ENCODE data around the gene SH3BP5L.
"Not testable (repeated sequence)": the region's sequence is repeated elsewhere in the genome, so short reads cannot be mapped to it uniquely, and the experiment has no call there.

Gene SH3BP5L

GRCh38 chr1:248810727-248811513, 14.8 kb downstream of the SH3BP5L start:
- no peak for DNase-seq (ENCODE audit: low read depth in 2 of 3, low spot score in 2 of 3)

GRCh38 chr1:248810000-248810726, 15.6 kb downstream of the SH3BP5L start:
- no peak for DNase-seq (ENCODE audit: low read depth in 2 of 3, low spot score in 2 of 3)

- no peak for DNase-seq (ENCODE audit: low read depth in 2 of 3, low spot score in 2 of 3)
These were observed 16.8 kb downstream of the SH3BP5L start for GRCh38 chr1:248808876-248809275.

GRCh38 chr1:248807067-248807737, 18.5 kb downstream of the SH3BP5L start:
- DNase-seq (ENCODE audit: low read depth in 2 of 3, low spot score in 2 of 3) = peak in 2 of 3 experiments; percentile 18 to 21

GRCh38 chr1:248805876-248806275, 19.8 kb downstream of the SH3BP5L start:
- no peak for DNase-seq (ENCODE audit: low read depth in 2 of 3, low spot score in 2 of 3)

GRCh38 chr1:248804771-248805681, 20.7 kb downstream of the SH3BP5L start:
- DNase-seq (ENCODE audit: low read depth in 2 of 3, low spot score in 2 of 3) = no peak

GRCh38 chr1:248803501-248803900, 22.2 kb downstream of the SH3BP5L start:
- DNase-seq (ENCODE audit: low read depth in 2 of 3, low spot score in 2 of 3) = not testable (repeated sequence)

GRCh38 chr1:248802454-248802853, 23.3 kb downstream of the SH3BP5L start:
- no peak for DNase-seq (ENCODE audit: low read depth in 2 of 3, low spot score in 2 of 3)

GRCh38 chr1:248800459-248800858, 25.3 kb downstream of the SH3BP5L start:
- no peak for DNase-seq (ENCODE audit: low read depth in 2 of 3, low spot score in 2 of 3)

- DNase-seq (ENCODE audit: low read depth in 2 of 3, low spot score in 2 of 3) = no peak
These were observed 26.9 kb downstream of the SH3BP5L start for GRCh38 chr1:248798791-248799190.

GRCh38 chr1:248794663-248795062, 31.1 kb downstream of the SH3BP5L start:
- DNase-seq (ENCODE audit: low read depth in 2 of 3, low spot score in 2 of 3) = not testable (repeated sequence)

- no peak for DNase-seq (ENCODE audit: low read depth in 2 of 3, low spot score in 2 of 3)
These were observed 32.1 kb downstream of the SH3BP5L start for GRCh38 chr1:248793592-248793991.

GRCh38 chr1:248792342-248792741, 33.4 kb downstream of the SH3BP5L start:
- no peak for DNase-seq (ENCODE audit: low read depth in 2 of 3, low spot score in 2 of 3)

- DNase-seq (ENCODE audit: low read depth in 2 of 3, low spot score in 2 of 3) = no peak
These were observed 34.7 kb downstream of the SH3BP5L start for GRCh38 chr1:248791010-248791409.

- no peak for DNase-seq (ENCODE audit: low read depth in 2 of 3, low spot score in 2 of 3)
These were observed 35.3 kb downstream of the SH3BP5L start for GRCh38 chr1:248790456-248790855.

GRCh38 chr1:248789337-248789736, 36.4 kb downstream of the SH3BP5L start:
- not testable (repeated sequence) for DNase-seq (ENCODE audit: low read depth in 2 of 3, low spot score in 2 of 3)

- no peak for DNase-seq (ENCODE audit: low read depth in 2 of 3, low spot score in 2 of 3)
These were observed 37.4 kb downstream of the SH3BP5L start for GRCh38 chr1:248788327-248788726.

GRCh38 chr1:248787430-248787829, 38.3 kb downstream of the SH3BP5L start:
- no peak for DNase-seq (ENCODE audit: low read depth in 2 of 3, low spot score in 2 of 3)

GRCh38 chr1:248786156-248786555, 39.6 kb downstream of the SH3BP5L start:
- DNase-seq (ENCODE audit: low read depth in 2 of 3, low spot score in 2 of 3) = no peak

GRCh38 chr1:248783367-248783766, 42.3 kb downstream of the SH3BP5L start:
- DNase-seq (ENCODE audit: low read depth in 2 of 3, low spot score in 2 of 3) = no peak

Data from activated CD8-positive, alpha-beta memory T cell treated with anti-CD3 and anti-CD28 coated beads for 48 hours (primary cell).